Progenitor cell of endocrine pancreas (in vitro differentiated cells): ENCODE measurements around the gene SNRPD2. TPM values are rescaled to one million over a fixed set of nuclear protein-coding genes. Genes with fewer than 3 reads are reported as not detected.

ENCODE experiments used
- DNase-seq: peaks from one replicate; pipeline ENCODE4 v3.0.0; 2021; ENCODE audit warnings: low spot score; ENCODE audit not compliant: unreplicated experiment
- H3K27ac Mint-ChIP-seq: 2 replicates; pipeline ENCODE4 v1.8.0; 2021; ENCODE audit warnings: mild to moderate bottlenecking, moderate library complexity, mixed read lengths
- H3K27me3 Mint-ChIP-seq: 2 replicates; pipeline ENCODE4 v1.8.0; 2021; ENCODE audit warnings: mixed read lengths
- H3K36me3 Mint-ChIP-seq: 2 replicates; pipeline ENCODE4 v1.8.0; 2022; ENCODE audit warnings: mixed read lengths; ENCODE audit not compliant: insufficient read depth
- H3K4me1 Mint-ChIP-seq: 2 replicates; pipeline ENCODE4 v1.8.0; 2021; ENCODE audit warnings: low read depth, mixed read lengths
- H3K4me3 Mint-ChIP-seq: 2 replicates; pipeline ENCODE4 v1.8.0; 2021; ENCODE audit warnings: low read depth, mild to moderate bottlenecking, moderate library complexity, mixed read lengths
- H3K9me3 Mint-ChIP-seq: 2 replicates; pipeline ENCODE4 v1.8.0; 2021; ENCODE audit warnings: low read depth, mixed read lengths
- CTCF ChIP-seq: fragments of 200-600 bp; sonication (generic); IDR thresholded peaks from one replicate; pipeline ENCODE4 v1.5.0; 2021; ENCODE audit warnings: antibody characterized with exemption, mild to moderate bottlenecking; ENCODE audit not compliant: unreplicated experiment
- total RNA-seq: library from RNA; stranded (reverse); gene quantifications from 2 replicates; pipeline ENCODE4 v1.2.1, GENCODE V29; 2021

SNRPD2 gene
- total RNA-seq, 1 donor from 2014 or later, result 401 TPM

- Mint-ChIP-seq H3K27me3 (peaks cover 2% of the 10 kb centered on the region), H3K4me3 (peak overlapping the region; percentile 75)
- no peak for TF ChIP-seq CTCF
Observed at GRCh38 chr19:45668342-45668871, 23.3 kb downstream of the SNRPD2 start.

GRCh38 chr19:45667620-45668341, 24.0 kb downstream of the SNRPD2 start, which contains the start of gene GIPR:
Gene GIPR, plus strand, starts transcription at chr19:45668221. Its CDS starts 1,300 bp downstream, at chr19:45669521.
- H3K27ac Mint-ChIP-seq, result peak within 1 kb of the TSS; percentile 87
- no peak for TF ChIP-seq CTCF
- peaks cover 2% of the 10 kb centered on the region for H3K36me3 Mint-ChIP-seq
- H3K9me3 Mint-ChIP-seq, result no peaks in the 10 kb centered on the region
- peaks cover 19% of the 10 kb centered on the region for H3K4me1 Mint-ChIP-seq
- H3K4me3 Mint-ChIP-seq, result peak within 1 kb of the TSS; percentile 75
- peak; percentile 52 for DNase-seq
- peaks cover 2% of the 10 kb centered on the region for H3K27me3 Mint-ChIP-seq

More at GRCh38 chr19:45668342-45668871, 23.3 kb downstream of the SNRPD2 start:
- Mint-ChIP-seq H3K4me1 (peaks cover 19% of the 10 kb centered on the region), H3K36me3 (peaks cover 3% of the 10 kb centered on the region), H3K9me3 (no peaks in the 10 kb centered on the region), H3K27ac (peak overlapping the region; percentile 34)
- DNase-seq, result no peak

GRCh38 chr19:45664575-45664974, 27.2 kb downstream of the SNRPD2 start:
- Mint-ChIP-seq H3K36me3 (no peaks in the 10 kb centered on the region), H3K4me3 (no peak overlapping the region), H3K27me3 (no peaks in the 10 kb centered on the region), H3K9me3 (no peaks in the 10 kb centered on the region), H3K4me1 (peaks cover 18% of the 10 kb centered on the region), H3K27ac (peak overlapping the region; percentile 12)
- no peak for TF ChIP-seq CTCF
- DNase-seq, result no peak

DNA sequence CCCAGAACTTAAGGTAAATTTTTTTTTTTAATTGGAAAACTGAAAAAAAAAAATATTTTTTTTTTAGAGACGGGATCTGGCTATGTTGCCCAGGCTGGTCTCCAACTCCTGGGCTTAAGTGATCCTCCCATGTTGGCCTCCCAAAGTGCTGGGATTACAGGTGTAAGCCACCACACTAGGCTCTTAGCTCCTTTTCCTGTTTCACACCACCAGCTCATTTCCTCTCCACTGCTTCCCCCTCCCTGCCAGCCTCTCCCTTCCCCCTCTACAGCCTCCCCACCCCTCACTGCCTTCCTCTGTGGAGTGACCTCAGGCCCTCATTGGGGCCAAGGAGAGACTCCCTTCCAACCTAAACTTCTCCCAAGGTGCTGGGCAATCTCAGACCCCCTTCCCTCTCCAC, 28.0 kb downstream of the SNRPD2 start:
- H3K4me3 Mint-ChIP-seq, result no peak overlapping the region
- H3K27ac Mint-ChIP-seq, result no peak overlapping the region
- DNase-seq, result no peak
- H3K9me3 Mint-ChIP-seq, result no peaks in the 10 kb centered on the region
- no peaks in the 10 kb centered on the region for H3K27me3 Mint-ChIP-seq
- no peak for TF ChIP-seq CTCF
- no peaks in the 10 kb centered on the region for H3K36me3 Mint-ChIP-seq
- H3K4me1 Mint-ChIP-seq, result peaks cover 20% of the 10 kb centered on the region

DNA sequence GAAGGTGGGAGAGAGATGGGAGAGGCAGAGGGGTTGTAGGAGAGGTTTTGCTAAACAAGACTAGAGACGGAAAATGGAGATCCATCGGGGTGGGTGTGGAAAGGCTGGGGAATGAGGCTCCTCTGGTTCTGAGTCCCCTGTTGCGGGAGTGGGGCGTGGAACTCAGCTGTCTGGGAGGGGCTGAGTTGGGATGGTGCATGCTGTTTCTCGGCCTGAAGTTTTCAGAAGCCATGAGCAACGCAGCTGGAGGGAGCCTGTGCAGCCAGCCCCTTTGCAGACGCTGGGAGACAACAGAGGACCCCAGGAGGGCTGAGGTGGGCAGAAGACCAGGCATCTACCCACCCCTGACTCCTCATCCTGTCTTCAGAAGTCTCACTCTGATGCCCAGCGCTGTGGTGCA, 31.1 kb downstream of the SNRPD2 start:
- Mint-ChIP-seq H3K36me3 (no peaks in the 10 kb centered on the region), H3K27me3 (no peaks in the 10 kb centered on the region), H3K4me3 (no peak overlapping the region), H3K4me1 (peaks cover 14% of the 10 kb centered on the region), H3K27ac (peak overlapping the region; percentile 29), H3K9me3 (no peaks in the 10 kb centered on the region)
- DNase-seq, result no peak
- no peak for TF ChIP-seq CTCF
